Activated T-cell treated with anti-CD3 and anti-CD28 coated beads for 24 hours (primary cell): ENCODE measurements around the gene BPIFB6.
A peak's percentile ranks its signal among the peaks of the same experiment; 100 is the strongest.

ENCODE experiments used
- DNase-seq: peaks from one replicate; pipeline ENCODE4 v3.0.0-alpha.2; 2020; ENCODE audit warnings: low read depth

The BPIFB6 gene

GRCh38 chr20:33002087-33002808 is 29.2 kb upstream of the BPIFB6 start:
- DNase-seq, result no peak

DNA sequence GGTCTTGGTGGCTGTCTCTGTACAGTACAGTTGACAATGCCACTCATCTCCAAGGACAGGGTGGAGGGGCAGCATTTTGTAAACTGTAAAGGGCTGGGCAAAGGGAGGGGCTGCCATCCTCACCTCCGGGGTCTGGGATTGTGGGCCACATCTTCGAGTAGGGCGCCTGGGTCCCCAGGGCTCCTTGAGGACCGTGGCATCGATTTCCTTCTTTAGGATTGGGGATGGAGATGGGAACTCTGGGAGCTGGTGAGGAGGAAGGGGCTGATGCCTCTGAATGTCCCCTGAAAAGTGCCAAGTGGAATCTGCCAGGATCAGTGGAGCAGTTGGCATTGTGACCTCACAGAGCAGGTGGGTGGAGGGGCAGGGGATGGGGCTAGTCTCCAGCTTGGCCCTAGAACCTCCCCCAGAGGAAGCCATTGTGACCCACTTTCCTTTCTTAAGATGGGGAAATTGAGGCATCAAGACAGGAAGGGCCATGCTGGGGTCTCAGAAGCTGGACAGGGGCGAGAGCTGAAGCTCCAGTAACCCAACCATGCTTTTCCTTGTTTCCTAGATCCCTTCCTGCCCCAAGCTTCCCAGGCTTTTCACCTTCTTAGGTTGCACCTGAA is 27.2 kb upstream of the BPIFB6 start, which contains the start of gene SUN5:
Gene SUN5, minus strand, starts transcription at position 293 of the 611 bp plus-strand sequence. Its CDS starts 93 bp downstream, at position 200.
- DNase-seq, result no peak

GRCh38 chr20:33005132-33005566 is 26.3 kb upstream of the BPIFB6 start:
- DNase-seq, result peak; percentile 28

GRCh38 chr20:33005908-33006775 is 25.3 kb upstream of the BPIFB6 start:
- DNase-seq, result no peak

- DNase-seq, result no peak
These were observed 24.6 kb upstream of the BPIFB6 start for GRCh38 chr20:33006776-33007375.

- DNase-seq, result no peak
These were observed 23.8 kb upstream of the BPIFB6 start, which contains the start of gene BPIFB2 for GRCh38 chr20:33007376-33008335. Gene BPIFB2, plus strand, starts transcription at chr20:33007704. Its CDS starts 871 bp downstream, at chr20:33008575.

DNA sequence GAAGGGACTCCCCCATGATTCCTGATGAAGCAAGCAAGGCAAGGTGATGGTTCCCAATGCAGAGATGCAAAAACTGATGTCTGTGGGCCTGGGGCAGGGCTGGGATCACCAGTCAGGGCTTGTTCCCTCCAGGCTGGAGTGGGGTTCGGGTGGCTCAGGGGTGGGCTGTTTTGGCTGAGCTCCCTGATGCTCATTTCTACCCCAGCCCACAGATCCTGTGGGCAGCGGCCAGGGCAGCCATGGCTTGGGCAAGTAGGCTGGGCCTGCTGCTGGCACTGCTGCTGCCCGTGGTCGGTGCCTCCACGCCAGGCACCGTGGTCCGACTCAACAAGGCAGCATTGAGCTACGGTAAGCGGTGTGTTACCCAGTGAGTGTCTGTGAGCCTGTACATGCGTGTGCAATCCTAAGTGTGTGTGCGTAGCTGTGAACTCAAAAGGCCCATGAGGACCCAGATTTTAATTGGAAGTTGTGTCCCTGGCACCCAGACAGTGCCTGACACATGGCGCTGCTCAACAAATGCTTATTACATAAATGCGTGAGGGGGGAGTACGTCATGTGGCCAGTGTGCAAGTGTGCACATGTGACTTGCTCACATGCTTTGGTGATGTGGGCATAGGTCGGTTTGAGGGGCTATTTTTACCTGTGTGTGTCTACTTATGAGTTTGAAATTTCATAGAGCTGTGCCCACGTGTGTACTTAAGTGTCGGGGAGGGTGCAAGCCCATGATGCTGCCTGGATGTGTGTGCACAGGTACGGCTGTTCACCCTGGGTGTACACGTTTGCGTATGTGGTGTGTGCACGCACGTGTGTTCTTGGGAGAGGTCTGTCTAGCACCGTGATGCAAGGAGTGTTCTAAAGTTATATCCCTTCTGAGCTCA is 22.9 kb upstream of the BPIFB6 start:
- DNase-seq, result no peak

- no peak for DNase-seq
These were observed 22.0 kb upstream of the BPIFB6 start for GRCh38 chr20:33009214-33010132.

GRCh38 chr20:33010133-33010504 is 21.3 kb upstream of the BPIFB6 start:
- DNase-seq, result no peak

DNA sequence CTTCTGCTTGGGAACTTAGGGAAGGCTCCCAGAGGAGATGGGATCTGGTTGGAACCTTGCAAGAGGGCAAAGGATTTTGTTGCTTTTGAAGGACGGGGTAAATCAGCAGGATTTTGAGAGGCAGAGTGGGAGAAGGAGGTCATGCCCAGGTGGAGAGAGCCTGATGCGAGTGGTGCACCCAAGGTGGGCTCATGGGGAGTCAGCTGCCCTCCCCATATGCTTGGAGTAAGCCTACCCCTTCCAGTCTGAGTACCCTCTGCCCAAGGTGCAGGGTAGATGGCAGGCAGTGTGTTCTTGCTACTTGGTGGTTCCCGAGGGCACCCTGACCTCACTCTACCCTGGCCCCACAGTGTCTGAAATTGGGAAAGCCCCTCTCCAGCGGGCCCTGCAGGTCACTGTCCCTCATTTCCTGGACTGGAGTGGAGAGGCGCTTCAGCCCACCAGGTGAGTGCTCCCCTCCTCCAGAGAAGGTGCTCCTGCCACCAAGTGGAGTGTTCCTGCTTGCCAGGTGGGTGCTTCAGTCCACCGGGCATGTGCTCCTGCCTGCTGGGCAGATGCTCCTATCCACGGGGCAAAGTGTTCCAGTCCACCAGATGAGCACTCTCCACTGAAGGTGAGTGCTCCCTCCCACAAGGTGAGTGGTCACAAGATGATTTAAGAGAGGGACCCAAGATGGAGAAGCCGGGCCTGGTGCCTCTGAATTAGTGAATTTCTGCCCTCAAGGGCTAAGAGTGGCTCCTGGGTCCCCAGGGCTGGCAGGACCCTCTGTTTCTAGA is 20.6 kb upstream of the BPIFB6 start:
- no peak for DNase-seq

DNA sequence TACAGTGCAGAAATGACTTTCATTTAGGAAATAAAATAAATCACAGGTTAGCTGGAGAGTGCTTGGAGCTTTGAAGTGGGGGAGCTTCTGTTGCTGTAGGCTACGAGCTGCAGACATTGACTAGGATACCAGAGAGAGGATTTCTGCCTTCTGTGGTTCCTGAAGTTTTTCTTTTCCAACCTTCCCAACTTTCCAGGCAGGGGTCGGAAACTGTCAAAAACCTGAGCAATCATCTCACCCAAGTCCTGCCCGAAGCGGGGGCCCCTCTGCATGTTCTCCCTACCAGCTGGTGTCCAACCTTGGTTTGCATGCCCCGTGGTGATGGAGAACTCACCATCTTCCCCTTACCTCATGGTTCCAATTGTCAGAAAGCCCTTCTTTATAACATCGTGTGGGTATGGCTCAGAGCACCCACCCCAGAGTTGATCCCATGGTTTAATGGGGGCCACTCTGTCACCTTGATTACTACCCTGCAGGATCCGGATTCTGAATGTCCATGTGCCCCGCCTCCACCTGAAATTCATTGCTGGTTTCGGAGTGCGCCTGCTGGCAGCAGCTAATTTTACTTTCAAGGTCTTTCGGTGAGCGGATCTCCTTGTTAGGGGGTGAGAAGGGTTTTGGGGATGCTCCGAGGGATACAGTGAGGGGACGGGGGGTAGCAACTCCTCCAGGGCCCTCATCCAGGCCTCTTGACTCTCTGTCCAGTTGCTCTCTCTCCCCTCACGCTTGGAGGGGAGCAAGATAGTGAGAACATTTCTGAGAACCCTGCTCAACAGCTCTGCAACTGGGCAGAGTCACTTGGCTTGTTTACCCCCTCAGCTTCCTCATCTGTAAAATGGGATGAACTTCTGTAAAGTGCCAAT is 18.9 kb upstream of the BPIFB6 start:
- DNase-seq, result no peak

DNA sequence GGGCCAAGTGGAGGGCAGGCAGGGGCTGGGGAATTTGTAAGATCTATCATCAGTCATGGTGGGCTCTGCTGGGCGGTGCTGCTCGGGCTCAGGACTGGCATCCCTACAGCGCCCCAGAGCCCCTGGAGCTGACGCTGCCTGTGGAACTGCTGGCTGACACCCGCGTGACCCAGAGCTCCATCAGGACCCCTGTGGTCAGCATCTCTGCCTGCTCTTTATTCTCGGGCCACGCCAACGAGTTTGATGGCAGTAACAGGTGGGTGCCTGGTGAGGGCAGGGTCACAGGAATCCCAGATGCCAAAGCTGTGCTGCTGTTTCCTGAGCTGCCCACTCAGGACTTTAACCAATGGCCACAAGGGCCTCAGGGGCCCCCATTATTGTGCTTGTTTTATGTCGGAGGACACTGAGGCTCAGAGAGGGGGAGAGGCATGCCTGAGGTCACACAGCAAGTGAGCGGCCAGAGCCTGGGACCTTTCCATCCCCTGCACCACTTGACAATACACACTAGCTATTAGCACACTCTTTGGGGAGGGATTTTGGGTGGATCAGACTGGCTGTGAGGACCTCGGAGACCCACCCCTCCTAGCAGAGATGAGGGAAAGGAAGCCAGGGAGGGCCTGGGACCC is 17.6 kb upstream of the BPIFB6 start:
- DNase-seq, result no peak

DNA sequence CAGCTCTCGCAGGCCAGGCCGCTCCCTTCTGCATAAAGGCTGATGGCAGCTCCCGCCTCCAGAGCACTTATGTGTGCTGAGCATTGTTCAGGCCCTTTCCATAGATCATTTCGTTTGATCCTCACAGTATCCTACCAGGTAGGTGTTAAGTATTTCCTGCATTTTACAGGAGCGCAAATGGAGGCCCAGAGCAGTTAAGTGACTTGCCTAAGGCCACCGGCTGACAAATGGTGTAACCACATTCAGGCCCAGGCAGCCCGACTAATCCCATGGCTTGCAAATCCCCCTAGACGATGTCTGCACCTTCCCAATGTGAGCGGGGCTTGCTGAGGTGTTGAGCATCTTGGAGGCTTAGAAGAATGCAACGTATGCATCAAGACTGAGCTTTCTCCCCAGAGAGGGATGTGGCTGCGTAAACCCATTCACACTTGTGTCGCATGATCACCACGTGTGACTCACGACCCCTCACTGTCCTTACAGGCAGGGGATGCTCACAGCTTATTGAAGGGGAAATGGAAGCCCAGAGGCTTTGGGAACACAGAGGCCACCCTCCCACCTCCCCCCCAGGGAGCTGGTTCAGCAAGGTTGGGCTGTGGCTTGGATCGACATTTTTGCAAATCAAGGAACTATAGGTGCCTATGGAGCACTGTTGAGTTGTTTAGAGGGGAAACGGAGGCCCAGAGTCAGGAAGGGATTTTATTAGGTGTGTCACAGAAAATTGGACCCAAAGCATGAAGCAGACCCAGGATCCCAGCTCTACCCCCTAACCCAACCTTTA is 16.9 kb upstream of the BPIFB6 start:
- DNase-seq, result no peak

DNA sequence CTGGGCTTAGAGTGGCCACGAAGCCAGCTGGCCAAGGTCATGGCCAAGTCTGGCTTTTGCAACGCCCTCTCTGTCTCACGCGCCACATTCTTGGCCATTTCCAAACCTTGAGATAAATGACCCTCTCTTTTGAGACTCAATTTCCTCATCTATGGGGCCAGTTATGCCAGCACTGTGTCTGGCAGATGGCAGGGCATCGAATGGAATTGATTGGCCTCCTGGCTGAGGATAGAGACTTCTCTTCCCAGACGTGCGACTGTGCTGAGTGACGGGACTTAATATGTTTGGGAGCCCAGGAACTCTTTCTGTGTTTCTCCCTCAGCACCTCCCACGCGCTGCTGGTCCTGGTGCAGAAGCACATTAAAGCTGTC is 16.3 kb upstream of the BPIFB6 start:
- no peak for DNase-seq

DNA sequence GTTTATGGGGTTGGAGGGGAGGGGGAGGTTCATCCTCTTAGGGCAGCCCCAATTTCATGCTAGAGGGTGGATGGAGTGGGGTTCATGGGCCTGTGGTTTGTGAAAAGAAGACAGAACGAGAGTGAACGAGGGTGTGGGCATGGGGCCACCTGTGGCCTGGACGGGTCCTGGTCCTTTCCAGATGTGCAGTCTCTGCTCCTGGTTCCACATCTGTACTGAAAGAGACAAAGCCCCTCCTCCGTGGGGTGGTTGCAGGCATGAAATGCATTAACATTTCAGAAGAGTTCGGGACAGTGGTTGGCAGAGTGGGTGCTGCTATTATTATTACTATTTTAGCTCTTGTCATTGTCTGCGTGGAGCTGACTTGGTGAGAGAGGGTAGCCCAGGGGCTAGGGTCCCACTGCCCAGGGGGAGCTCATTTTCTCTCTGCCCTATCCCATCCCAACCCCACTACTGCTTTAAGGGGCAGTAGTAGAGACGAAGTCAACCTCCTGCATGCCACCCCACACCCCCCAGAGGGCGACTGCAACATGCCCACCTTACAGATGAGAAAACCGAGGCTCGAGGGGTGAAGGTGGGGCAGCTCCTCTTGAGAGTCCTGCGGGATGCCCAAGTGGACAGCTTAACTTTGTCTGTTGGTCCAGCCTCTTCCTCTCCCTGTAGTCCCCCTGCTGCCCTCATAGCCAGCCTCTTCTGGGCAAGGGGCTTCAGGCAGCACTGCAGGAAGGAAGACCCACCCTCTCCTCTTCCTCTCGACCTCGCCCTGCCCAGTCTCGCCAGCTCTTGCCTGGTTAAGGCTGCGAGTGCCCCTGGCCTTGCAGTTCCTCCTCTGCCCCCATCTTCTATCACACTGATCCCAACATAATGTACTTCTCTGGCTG is 15.5 kb upstream of the BPIFB6 start:
- no peak for DNase-seq
